HG03442 (cell line): Measurements from ENCODE around the gene RHOD.

Experiments
- ATAC-seq: cut with Tn5 transposase; IDR thresholded peaks from one replicate; pipeline ENCODE4 v1.9.1; 2021; ENCODE audit warnings: mild to moderate bottlenecking, moderate library complexity; ENCODE audit not compliant: unreplicated experiment

RHOD gene

DNA sequence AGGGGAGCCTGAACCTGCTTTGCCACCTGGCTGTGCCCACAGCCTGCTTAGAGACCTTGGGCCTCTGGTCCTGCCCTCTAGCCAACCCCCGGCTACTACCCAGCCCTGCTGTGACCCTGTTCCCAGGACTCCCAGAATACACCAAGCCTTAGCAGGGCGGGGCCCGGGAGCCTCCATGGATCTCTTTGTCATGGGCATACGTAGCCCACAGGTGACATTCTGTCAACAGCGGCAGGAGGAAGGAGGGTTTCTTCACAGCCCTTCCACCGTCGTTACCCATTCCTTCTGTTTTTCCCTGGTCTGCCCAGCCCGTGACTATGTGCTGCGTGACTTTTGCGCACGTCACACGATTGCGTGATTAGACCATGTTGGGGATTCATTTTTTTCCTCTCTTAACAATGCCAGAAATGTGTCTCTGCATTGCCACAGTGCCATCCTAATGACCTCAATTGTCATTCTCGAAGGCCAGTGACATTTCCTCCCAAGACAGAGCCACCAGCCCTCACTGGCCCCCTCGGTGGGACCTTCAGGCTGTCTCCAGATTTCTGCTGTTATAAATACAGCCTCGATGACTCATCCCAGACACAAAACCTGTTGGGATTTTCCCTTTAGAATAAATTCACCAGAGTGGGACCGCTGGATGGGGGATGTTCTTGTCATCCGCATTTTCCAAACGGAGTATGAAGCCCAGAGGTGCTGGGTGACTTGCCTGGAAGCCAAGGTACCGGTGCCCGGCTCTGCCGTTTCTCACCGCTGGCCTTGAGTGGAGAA is 24.7 kb upstream of the RHOD start:
- ATAC-seq, result no peak

DNA sequence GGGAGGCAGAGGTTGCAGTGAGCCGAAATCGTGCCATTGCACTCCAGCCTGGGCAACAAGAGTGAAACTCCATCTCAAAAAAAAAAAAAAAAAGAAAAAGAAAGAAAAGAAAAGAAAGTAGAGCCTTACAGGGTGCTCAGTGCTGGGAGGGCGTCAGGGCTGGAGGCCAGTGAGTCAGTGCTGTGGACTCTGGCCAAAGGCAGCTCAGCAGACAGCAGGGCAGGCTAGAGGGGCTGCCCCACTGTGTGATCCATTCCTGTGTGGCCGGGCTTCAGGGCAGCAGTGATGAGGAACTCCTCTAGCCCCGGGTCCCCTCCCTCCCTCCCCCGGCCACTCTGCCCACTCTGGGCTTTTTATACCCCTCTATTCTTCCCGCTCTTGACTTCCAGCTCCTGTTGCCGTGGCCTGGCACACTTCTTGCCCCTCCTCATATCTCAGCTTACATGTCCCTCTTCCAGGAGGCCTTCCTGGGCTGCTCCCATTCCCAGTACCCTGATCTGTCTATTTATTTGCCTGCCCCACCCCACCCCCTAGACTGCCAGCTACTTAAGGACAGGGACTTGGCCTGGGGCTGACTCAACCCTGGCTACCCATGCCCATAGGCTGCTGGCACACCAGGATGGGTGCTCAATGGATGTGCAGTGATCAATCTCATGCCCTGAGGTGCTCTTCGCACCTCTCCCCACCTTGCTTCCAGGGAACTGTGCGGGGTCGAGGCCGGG is 23.7 kb upstream of the RHOD start:
- no peak for ATAC-seq

DNA sequence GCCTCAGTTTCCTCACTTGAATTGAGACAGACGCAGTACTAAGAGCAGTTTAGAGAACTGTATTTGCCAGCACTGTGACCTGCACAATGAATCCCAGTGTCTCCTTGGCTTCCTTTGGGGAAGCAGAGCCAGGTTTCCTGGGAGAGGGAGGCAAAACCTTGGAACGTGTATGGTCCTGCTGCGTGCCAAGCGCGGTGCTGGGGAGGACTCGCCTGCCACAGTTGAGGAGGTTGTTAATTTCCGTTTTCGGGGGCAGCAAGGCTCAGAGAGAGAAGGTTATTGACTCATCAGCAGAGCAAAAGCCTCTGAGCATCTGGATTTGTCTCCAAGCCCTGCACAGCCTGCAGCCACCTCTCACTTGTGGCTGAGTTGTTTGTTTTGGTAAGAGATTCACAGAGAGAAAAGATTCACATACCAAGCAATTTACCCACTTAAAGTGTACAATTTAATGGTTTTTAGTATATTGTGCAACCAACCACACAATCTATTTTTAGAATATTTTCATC is 22.9 kb upstream of the RHOD start:
- no peak for ATAC-seq

DNA sequence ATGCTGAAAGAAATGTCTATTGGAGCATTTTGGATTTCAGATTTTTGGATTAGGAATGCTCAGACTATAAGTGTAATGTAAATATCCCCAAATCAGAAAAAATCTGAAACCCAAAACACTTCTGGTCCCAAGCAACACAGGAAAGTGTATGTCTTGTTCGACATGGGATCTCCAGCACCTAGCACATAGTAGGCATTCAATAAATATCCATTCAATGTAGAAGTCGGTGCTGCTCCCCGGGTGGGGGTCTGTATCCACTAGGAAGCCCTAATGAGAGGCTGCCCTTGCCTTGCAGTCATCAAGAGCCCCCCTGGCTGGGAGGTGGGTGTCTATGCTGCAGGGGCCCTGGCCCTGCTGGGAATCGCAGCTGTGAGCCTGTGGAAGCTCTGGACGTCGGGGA is 22.3 kb upstream of the RHOD start:
- ATAC-seq, result no peak

DNA sequence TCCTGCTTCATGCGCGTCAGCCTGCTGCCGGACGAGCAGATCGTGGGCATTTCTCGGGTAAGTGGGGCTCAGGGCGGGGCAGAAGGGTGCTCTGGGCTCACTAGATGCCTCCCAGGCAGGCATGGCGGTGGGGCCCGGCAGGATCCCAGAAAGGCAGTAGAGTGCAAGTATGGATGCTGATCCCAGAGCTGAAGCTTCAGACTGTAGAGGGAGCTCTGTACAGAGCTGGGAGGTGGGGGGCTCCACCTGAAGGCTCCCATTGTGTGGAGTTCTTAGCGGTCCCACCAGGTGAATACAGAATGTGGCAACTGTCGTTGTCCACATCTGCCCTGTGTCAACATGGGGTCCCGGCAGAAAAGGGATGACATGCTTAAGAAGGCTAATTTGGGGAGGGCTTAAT is 16.5 kb upstream of the RHOD start:
- no peak for ATAC-seq

DNA sequence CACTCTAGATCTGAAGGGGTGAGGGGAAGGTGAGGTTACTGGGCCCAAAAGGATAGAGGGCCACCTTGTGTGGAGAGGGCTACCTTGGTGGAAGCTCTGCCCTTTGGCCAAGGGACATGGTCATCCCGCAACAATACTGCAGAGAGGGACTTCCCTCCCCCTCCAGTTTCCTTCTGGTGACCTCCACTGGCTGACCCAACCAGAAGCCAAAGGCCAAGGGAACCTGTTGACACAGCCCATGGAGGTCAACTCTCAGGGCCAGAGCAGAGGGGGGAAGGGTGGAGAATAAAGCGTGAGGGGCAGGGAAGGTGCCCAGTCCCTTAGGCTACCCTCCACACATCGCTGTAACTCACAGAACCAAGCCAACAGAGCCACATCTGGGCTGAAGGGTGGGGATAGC is 15.0 kb upstream of the RHOD start:
- no peak for ATAC-seq

DNA sequence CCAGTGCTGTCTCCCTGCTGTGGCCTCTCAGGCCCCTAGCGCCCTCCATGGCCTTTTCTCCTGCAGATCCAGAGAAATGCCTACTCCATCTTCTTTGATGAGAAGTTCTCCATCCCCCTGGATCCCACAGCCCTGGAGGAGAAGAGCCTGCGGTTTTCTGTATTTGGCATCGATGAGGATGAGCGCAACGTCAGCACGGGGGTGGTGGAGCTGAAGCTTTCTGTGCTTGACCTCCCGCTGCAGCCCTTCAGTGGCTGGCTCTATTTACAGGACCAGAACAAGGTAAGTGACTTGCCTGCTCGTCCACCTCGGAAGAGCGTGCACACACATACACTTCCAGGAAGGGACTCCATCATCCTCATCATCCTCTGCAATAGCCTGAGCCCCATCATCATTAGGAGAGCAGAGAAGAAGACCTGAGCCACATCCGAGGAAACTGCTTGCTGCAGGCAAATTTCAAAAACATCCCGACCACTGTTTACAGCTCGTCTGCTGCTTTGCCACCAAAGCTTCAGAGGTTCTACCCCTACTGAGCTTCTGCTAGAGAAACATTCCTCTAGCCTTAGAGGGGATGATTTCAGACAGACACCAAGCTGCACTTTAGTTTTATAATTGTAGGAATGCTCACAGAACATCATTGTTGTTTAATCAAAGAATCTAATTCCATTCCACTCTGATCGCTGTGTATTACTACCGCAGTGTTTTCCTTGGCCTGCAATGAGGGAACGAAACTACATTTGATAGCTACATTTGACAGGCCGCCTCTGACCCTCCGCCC is 12.9 kb upstream of the RHOD start:
- no peak for ATAC-seq

DNA sequence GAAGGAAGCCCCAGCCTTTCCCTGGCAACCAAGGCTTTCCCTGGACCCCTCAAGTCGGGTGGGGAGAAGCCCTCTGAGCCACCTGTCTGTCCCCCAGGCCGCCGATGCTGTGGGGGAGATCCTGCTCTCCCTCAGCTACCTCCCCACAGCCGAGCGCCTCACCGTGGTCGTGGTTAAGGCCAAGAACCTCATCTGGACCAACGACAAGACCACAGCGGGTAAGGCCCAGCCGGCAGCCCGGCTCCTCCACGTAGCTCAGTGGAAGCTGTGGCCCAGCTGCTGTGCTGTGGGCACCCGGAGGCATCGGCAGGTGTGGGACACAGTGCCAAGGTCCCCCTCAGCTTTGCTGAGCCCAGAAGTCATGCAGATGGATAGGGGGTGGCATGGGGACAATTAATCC is 12.2 kb upstream of the RHOD start:
- ATAC-seq, result no peak

DNA sequence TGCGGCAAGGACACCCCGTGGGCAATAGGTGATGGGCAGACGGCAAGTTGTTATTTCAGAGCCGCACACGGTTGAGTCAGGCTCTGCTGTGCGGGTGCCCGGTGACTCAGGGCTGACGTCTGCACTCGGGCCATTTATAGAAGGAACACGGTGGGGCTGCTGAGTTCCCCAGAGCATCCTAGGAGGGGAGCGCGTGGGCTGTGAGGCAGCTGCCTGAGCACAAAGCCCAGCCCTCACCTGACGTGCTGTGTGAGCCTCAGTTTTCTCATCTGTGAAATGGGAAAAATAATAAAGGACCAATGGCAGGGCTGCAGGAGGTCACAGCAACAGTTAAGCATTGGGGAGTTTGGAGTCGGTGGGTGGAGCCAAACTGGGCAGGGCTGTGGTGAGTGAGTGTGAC is 11.3 kb upstream of the RHOD start:
- no peak for ATAC-seq

DNA sequence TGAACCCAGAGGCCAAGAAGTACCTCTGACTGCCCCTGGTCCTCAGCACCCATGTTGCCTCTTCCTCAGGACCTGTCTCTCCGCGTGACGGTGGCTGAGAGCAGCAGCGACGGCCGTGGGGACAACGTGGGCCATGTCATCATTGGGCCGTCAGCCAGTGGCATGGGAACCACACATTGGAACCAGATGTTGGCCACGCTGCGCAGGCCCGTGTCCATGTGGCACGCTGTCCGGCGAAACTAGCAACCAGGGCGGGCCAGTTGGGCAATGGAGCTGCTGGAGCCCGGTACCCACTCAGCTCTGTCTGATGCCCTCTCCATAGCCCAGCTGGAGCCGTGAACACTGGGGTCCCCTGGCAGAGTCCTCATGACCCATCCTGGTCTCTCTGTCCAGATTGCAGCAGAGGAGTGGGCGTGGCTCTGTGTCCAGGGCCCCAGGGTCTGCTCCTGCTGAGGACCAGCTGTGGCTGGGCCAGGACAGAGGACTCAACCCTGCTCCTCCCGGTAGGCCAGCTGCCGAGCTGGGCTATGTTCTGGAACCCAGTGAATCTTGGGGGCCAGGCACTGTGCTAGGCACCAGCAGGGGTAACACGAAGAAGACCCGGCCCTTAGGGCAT is 8.0 kb upstream of the RHOD start:
- no peak for ATAC-seq

DNA sequence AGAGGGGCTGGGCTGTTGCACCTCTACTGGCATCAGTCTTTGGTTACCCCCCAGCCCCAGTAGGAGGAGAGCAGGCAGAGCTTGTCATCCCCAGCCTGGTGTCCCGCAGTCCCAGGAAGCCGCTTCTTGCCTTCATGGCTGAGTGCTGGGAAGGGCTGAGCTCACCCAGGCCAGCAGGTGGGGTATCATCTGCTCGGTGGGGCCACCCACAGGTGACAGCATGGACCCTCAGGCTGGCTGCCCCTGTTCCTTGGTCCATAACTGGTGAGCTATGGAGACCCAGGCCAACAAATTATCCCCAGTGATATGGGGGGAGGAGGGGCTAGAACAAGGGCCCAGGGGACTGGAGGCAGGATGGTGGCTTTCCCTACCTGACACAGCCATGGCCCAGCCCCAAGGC is 6.5 kb upstream of the RHOD start:
- ATAC-seq, result no peak

DNA sequence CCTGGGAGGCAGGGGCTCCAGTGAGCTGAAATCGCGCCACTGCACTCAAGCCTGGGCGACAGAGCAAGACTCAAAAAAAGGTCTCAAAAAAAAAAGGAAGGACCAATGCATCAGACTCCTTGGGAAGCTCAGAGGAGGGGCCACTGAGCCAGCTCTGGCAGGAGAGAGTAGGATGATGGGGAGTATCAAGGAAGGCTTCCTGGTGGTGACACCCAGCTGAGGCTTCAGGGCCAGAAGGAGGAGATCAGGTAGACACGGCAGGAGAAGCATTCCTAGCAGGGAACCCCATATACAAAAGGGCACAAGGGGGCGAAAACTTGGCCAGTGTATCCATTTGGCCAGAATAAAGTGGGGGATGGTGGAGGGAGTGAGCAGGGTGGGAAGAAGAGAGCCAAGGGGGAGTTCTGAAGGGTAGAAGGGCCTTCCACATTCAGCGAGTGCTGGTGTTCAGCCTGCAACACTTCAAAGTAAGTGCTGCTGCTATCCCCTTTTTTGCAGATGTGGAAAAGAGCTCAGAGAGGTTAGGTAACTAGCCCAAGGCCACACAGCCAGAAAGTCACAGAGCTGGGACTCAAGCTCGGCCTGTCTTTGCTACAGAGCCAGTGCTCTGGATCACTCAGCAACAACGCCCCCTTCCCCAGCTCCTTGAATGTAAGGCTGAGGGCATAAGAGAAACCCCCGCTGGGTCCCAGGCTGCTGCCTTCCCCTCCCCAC is 5.3 kb upstream of the RHOD start:
- no peak for ATAC-seq

DNA sequence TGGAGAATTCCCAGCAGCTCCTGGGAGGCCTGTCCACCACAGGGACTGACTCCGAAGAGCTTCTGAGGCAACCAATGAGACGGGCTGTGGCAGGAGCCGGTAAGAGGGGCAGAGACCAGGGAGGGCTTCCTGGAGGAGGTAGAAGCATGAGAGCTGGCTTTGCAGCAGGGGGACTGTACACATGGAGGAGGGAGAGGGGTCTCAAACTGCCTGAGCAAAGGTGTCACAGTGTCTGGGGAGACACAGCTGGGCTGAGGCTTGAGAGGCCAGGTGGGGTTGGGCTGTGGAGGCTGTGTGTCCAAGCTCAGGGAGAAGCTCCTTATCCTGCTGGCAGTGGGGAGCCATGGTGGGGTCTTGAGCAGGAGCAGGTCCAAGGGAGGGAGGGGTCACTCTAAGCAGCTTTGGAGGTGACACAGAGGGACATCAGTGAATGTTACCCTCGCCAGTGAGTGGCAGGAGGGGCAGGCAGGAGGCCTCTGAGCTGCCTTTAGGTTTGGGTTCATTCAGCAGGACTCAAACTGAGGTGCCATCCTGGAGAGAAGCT is 4.6 kb upstream of the RHOD start:
- ATAC-seq, result no peak

DNA sequence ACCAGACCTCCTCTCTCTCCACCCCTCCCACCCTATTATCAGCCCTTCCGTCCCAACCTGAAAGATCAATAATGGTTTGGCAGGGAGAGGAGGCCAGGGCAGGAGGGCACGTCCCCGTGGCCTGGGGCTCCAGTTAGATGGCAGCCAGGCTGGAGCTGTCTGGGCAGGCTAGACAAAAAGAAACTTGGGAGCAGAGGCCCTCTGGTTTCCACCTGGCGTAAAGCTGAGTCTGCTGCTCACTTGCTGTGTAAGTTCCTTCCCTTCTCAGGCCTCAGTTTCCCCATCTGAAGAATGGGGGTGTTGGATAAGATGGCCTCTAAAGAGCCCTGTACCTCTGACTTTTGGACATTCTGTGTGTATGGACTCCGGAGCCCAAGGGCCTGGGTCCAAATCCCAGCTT is 3.8 kb upstream of the RHOD start:
- ATAC-seq, result no peak

DNA sequence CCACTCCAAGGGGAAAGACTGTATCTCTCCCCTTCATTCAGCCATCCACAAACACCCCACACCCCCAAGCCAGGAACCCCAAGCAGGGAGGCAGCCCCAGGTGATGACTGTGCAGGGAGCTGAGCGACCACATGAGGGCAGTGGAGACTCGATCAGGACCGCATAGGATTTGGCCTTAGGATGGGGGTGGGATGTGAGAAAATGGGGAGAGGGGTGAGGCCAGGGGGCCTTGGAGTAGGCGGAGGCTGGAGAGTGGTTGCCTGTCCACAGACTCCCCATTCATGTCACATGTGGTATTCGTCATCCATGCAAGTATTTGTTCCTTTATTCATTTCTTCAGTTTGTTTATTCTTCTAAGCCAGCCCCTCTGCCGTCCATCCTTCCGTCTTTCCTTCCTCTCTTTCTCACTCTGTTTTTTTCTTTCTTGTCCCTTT is 2.7 kb upstream of the RHOD start:
- no peak for ATAC-seq

DNA sequence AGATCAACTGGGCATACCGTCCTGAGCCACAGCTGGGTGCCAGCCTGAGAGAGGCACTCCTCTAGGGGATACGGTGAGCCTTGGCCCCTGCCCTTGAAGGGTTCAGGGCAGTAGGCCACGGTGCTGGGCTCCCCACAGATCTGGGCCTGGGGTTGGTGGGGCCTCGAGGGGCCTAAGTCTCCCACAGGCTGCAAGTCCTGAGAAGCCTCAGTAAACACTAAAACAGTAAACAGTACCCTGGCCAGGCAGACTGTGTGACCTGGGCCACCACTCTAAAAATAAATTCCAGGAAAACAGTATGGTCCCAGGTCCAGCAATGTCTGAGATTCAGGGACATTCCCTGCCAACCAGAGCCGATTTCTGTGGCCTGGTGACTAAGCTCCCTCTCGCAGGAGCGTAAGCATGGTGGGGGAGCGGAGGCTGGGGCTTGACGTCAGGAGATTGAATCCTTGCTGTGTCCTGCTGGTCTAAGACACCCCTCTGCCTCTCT is 2.3 kb upstream of the RHOD start:
- ATAC-seq, result no peak

DNA sequence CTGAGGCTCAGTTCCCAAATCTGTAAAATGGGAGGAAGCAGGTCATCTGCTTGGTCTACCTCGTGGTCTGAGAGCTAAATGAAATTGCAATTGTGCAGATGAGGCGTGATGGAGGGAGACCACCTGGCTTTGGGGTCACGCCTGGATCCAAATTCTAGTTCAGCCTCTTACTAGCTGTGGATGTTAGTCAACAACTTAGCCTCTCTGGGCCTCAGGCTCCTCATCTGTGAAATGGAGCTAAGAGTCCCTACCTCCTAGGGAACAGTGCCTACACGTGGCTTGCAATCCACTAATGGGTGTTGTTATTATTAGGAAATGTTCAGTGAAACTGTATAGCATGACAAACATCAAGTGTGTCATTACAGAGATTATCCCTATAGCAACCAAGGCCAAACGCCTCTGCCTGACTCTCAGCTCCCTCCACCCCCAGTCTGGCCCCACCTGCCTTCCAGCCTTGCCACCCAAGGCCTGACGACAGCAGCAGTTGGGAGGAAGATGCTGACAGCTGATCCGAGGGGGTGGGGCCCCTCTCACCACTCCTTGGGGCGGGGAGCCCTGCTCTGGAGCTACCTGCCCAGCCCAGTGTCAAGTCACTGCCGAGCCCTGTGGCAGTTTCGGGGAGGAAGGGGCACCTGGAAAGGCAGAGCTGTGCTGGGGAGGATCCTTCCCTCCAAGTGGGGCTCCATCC is 1.7 kb upstream of the RHOD start:
- ATAC-seq, result no peak

DNA sequence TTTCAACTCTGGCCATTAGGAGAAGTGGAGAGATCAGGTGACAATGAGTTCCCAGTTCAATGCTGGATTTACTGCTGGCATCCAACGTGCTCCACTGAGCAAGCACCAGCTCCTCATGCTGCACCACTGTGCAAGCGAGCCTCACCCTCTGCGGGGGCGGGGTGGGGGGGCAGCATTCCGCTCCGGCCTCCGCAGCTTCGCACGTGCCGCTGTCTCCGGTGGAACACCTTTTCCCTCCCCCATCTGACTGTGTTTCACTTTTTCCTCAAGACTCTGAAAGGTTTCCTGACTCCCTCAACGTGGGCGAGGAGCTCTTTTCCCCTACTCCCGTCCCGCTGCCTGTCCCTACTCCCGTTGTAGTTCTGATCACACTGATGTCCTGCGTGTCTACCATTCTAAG is 835 bp upstream of the RHOD start:
- ATAC-seq, result no peak

DNA sequence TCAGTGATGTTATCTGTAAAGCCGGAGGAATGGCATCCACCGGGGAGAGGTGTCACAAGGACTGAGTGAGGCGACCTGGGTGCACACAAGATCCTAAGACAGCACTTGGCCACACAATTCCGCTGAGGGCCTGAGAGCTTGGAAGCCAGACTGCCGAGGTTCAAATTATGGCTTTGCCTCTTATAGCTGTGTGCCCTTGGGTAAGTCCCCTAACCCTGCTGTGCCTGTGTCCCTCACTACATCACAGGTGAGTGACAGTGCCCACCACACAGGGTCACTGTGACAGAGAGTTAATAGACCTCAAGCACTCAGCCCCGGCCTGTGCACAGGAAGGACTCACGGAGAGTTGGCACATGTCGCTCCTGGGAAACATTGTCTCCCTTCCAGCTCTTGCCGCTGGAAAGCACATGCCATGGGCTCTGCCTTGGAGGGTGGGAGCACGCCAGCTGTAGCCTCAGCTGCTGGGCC is 592 bp downstream of the RHOD start:
- no peak for ATAC-seq
